Neuronal stem cell (in vitro differentiated cells): ENCODE results near the gene EIF4G3.
"Not testable (repeated sequence)": the region's sequence is repeated elsewhere in the genome, so short reads cannot be mapped to it uniquely, and the experiment has no call there.

Experiments
- DNase-seq: peaks from one replicate; pipeline ENCODE4 v3.0.0-alpha.2; 2013; ENCODE audit warnings: low spot score
- H2AFZ ChIP-seq: one replicate; pipeline ENCODE4 v1.6.1; 2013; ENCODE audit warnings: mild to moderate bottlenecking, low read length, inconsistent platforms
- H2AK5ac ChIP-seq: 2 replicates; pipeline ENCODE4 v1.6.1; 2013; ENCODE audit warnings: low read depth, mild to moderate bottlenecking, inconsistent platforms, low read length, moderate library complexity, mixed read lengths
- H2BK120ac ChIP-seq: 2 replicates; pipeline ENCODE4 v1.6.1; 2013; ENCODE audit warnings: low read depth, mild to moderate bottlenecking, inconsistent platforms, low read length, moderate library complexity, mixed read lengths
- H2BK12ac ChIP-seq: one replicate; pipeline ENCODE4 v1.6.1; 2013; ENCODE audit warnings: low read length, inconsistent platforms
- H2BK15ac ChIP-seq: 2 replicates; pipeline ENCODE4 v1.6.1; 2013; ENCODE audit warnings: mild to moderate bottlenecking, low read length, inconsistent platforms, mixed read lengths
- H2BK5ac ChIP-seq: one replicate; pipeline ENCODE4 v1.6.1; 2013; ENCODE audit warnings: inconsistent platforms, mild to moderate bottlenecking, low read length, moderate library complexity
- H3K14ac ChIP-seq: one replicate; pipeline ENCODE4 v1.6.1; 2013; ENCODE audit warnings: low read length, inconsistent platforms
- H3K18ac ChIP-seq: 2 replicates; pipeline ENCODE4 v1.6.1; 2013; ENCODE audit warnings: low read length, inconsistent platforms
- H3K23ac ChIP-seq: 2 replicates; pipeline ENCODE4 v1.6.1; 2013; ENCODE audit warnings: low read depth, mild to moderate bottlenecking, mixed read lengths, low read length, inconsistent platforms; ENCODE audit not compliant: poor library complexity
- H3K27ac ChIP-seq: replicated peaks from 3 replicates; pipeline ENCODE4 v1.5.1; 2013; ENCODE audit warnings: low read length, inconsistent platforms
- H3K27me3 ChIP-seq, 3 experiments: 2 replicates each; pipeline ENCODE4 v1.6.1; 2013; ENCODE audit warnings: low read length in 3 of 3, mild to moderate bottlenecking in 2 of 3, inconsistent platforms in 1 of 3, low read depth in 1 of 3, mixed read lengths in 1 of 3, moderate library complexity in 1 of 3; ENCODE audit not compliant: control insufficient read depth in 3 of 3, insufficient read depth in 3 of 3
- H3K36me3 ChIP-seq, 2 donors: replicated peaks in 1 of 2; 2 replicates each; pipeline ENCODE4 v1.6.1; 2013; ENCODE audit warnings: low read length in 2 of 2; ENCODE audit not compliant: control insufficient read depth in 2 of 2, insufficient read depth in 2 of 2
- H3K4ac ChIP-seq: 2 replicates; pipeline ENCODE4 v1.6.1; 2013; ENCODE audit warnings: inconsistent platforms, mild to moderate bottlenecking, low read length, moderate library complexity
- H3K4me1 ChIP-seq, 2 donors: 1 replicate in 1 of 2; 2 replicates in 1 of 2; pipeline ENCODE4 v1.6.1; 2013; ENCODE audit warnings: low read length in 2 of 2, low read depth in 1 of 2; ENCODE audit not compliant: control insufficient read depth in 2 of 2, insufficient read depth in 1 of 2
- H3K4me2 ChIP-seq: one replicate; pipeline ENCODE4 v1.6.1; 2013; ENCODE audit warnings: mild to moderate bottlenecking, low read length, inconsistent platforms; ENCODE audit not compliant: insufficient read depth, poor library complexity, severe bottlenecking
- H3K4me3 ChIP-seq, 2 donors: 2 replicates each; pipeline ENCODE4 v1.5.1; 2013; ENCODE audit warnings: low read length in 2 of 2, mild to moderate bottlenecking in 2 of 2, inconsistent platforms in 1 of 2, moderate library complexity in 1 of 2
- H3K79me1 ChIP-seq: one replicate; pipeline ENCODE4 v1.6.1; 2013; ENCODE audit warnings: low read depth, mild to moderate bottlenecking, inconsistent platforms, low read length, moderate library complexity
- H3K9ac ChIP-seq: one replicate; pipeline ENCODE4 v1.6.1; 2013; ENCODE audit warnings: mild to moderate bottlenecking, low read depth, low read length, inconsistent platforms; ENCODE audit not compliant: poor library complexity
- H3K9me3 ChIP-seq, 2 donors: replicated peaks in 1 of 2; 2 replicates each; pipeline versions ENCODE3 to v1.6.1; 2013; ENCODE audit warnings: low read length in 2 of 2, mild to moderate bottlenecking in 2 of 2, inconsistent platforms in 1 of 2, low read depth in 1 of 2, mixed read lengths in 1 of 2, moderate library complexity in 1 of 2; ENCODE audit not compliant: control insufficient read depth in 2 of 2, insufficient read depth in 1 of 2
- H4K8ac ChIP-seq: one replicate; pipeline ENCODE4 v1.6.1; 2013; ENCODE audit warnings: low read depth, mild to moderate bottlenecking, inconsistent platforms, low read length, moderate library complexity
- H4K91ac ChIP-seq: one replicate; pipeline ENCODE4 v1.6.1; 2013; ENCODE audit warnings: low read length, low read depth, mild to moderate bottlenecking, inconsistent platforms; ENCODE audit not compliant: poor library complexity
- WGBS, 2 donors: extraction: QIAGEN DNeasy Blood & Tissue Kit; methylation state at CpG; one replicate each; pipeline ENCODE4 v1.1.7; 2013; ENCODE audit warnings: missing lambda C conversion rate in 2 of 2, mixed read lengths in 1 of 2; ENCODE audit not compliant: insufficient read length in 2 of 2, insufficient replicate concordance in 1 of 2; ENCODE audit errors: extremely low coverage in 2 of 2; 5-methylcytosine and 5-hydroxymethylcytosine counted together

Gene EIF4G3

DNA sequence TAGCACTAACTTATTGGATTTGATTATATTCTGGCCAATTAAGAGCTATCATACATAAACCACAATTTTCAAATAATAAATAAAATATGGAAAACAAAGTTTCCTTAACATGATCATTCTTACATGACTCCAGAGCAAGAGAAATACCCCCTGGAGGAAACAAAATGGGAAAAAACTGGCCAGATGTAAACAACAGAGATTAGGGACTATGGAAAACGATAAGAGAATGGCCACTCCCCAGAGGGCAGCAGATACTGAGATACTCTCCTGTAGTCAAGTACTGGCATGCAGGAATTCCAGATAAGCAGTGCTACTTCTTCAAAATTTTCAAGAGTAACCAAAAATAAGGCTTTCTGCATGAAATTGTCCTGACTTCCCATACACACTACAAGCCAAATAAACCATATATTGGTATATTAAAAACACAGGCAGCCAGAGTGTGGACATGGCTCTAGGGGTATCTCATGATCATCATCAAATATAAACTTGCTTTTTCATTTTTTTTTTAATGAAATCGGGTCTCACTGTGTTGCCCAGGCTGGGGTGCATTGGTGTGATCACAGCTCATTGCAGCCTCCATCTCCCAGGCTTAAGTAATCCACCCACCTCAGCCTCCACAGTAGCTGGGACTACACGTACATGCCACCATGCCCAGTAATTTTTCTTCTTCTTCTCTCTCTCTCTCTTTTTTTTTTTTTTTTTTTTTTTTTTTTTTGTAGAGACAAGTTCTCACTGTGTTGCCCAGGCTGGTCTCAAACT is 118.5 kb downstream of the EIF4G3 start:
- Histone ChIP-seq H3K14ac (no peak overlapping the region), H3K9ac (no peak overlapping the region), H2BK120ac (no peak overlapping the region), H3K79me1 (no peaks in the 10 kb centered on the region), H3K4ac (no peak overlapping the region), H3K4me2 (no peak overlapping the region), H2BK15ac (no peak overlapping the region), H3K27ac (no peak overlapping the region), H3K23ac (no peak overlapping the region), H3K27me3 (no peaks in the 10 kb centered on the region), H3K9me3 (no peaks in the 10 kb centered on the region), H2BK12ac (no peak overlapping the region), H4K8ac (no peak overlapping the region), H2AFZ (no peak overlapping the region), H3K4me1 (no peaks in the 10 kb centered on the region), H3K4me3 (no peak overlapping the region), H3K18ac (no peak overlapping the region), H4K91ac (no peak overlapping the region), H2AK5ac (no peak overlapping the region), H3K36me3 (peaks cover 0 to 4% of the 10 kb centered on the region in 2 donors), H2BK5ac (no peak overlapping the region)
- WGBS, 2 donors, result no CpG with 5 or more reads among the region's 3 CpGs
- DNase-seq, result no peak

DNA sequence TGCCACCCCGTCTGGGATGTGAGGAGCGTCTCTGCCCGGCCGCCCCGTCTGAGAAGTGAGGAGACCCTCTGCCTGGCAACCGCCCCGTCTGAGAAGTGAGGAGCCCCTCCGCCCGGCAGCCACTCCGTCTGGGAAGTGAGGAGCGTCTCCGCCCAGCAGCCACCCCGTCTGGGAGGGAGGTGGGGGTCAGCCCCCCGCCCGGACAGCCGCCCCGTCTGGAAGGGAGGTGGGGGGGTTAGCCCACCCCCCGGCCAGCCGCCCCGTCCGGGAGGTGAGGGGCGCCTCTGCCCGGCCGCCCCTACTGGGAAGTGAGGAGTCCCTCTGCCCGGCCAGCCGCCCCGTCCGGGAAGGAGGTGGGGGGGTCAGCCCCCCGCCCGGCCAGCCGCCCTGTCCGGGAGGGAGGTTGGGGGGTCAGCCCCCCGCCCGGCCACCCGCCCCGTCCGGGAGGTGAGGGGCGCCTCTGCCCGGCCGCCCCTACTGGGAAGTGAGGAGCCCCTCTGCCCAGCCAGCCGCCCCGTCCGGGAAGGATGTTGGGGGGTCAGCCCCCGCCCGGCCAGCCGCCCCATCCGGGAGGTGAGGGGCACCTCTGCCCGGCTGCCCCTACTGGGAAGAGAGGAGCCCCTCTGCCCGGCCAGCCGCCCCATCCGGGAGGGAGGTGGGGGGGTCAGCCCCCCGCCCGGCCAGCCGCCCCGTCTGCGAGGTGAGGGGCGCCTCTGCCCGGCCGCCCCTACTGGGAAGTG is 123.3 kb downstream of the EIF4G3 start:
- H3K4me1 ChIP-seq, H2BK5ac ChIP-seq, H2AK5ac ChIP-seq, H3K4ac ChIP-seq, H2BK12ac ChIP-seq, H3K79me1 ChIP-seq, H4K91ac ChIP-seq, H3K23ac ChIP-seq, H2BK120ac ChIP-seq, H3K4me2 ChIP-seq, H2AFZ ChIP-seq, H4K8ac ChIP-seq, H3K4me3 ChIP-seq, H2BK15ac ChIP-seq, H3K9ac ChIP-seq, H3K18ac ChIP-seq, H3K27ac ChIP-seq, H3K27me3 ChIP-seq, H3K14ac ChIP-seq, DNase-seq: not testable (repeated sequence)
- peaks cover 5 to 17% of the 10 kb centered on the region in 2 donors for H3K9me3 ChIP-seq
- H3K36me3 ChIP-seq, result peaks cover 0 to 25% of the 10 kb centered on the region in 2 donors
- no CpG with 5 or more reads among the region's 59 CpGs for WGBS, 2 donors

DNA sequence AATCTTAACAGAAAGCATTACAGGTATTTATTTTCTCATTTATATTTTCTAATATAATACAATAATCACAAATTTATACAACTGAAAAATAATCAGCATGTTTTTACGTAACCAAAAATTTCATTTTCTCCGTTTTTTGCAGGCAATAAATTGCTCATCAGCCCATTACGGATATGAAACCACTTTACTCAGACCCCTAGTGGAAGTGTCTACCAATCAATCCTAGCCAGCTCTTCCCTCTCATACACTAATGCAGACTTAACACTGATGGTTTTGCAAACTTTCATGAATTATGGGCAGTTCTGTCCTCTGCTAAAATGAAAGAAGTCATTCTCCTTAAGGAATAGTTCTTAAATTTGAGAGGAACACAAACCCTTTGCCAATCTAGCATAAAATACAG is 124.7 kb downstream of the EIF4G3 start:
- Histone ChIP-seq H2AK5ac (no peak overlapping the region), H3K36me3 (peaks cover 3 to 32% of the 10 kb centered on the region in 2 donors), H2BK120ac (no peak overlapping the region), H2BK12ac (no peak overlapping the region), H3K9me3 (peaks cover 5 to 17% of the 10 kb centered on the region in 2 donors), H4K8ac (no peak overlapping the region), H2BK5ac (no peak overlapping the region), H3K18ac (no peak overlapping the region), H3K4me1 (peaks cover 0 to 3% of the 10 kb centered on the region in 2 donors), H3K14ac (no peak overlapping the region), H3K4ac (no peak overlapping the region), H3K27ac (no peak overlapping the region), H3K23ac (no peak overlapping the region), H3K79me1 (peaks cover 6% of the 10 kb centered on the region), H3K27me3 (no peaks in the 10 kb centered on the region), H2AFZ (no peak overlapping the region), H2BK15ac (no peak overlapping the region), H3K4me2 (no peak overlapping the region), H4K91ac (no peak overlapping the region), H3K4me3 (no peak overlapping the region), H3K9ac (no peak overlapping the region)
- DNase-seq, result no peak
- WGBS, 2 donors, result no CpG with 5 or more reads among the region's 3 CpGs

DNA sequence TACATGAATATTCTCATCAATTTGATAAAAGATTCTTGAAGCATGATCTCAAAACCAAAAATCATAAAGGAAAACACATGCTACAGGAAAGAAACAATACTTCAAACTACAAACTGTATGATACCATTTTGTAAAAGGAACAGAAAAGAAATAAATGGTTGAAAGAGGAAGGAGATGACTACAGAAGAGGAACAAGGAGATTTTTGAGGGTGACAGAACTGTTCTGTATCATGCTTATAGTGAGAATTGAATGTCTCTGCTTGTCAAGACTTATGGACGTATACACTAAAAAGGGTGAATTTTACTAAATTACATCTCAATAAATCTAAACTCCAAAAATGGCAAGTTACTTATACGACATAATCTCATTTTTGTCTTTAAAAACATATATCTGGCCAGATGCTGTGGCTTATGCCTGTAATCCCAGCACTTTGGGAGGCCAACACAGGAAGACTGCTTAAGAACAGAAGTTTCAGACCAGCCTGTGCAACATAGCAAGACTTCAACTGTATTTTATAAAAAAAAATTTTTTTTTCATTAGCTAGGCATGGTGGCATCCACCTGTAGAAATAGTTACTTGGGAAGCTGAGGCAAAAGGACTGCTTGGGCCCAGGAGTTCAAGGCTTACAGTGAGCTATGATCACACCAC is 125.4 kb downstream of the EIF4G3 start:
- DNase-seq, result no peak
- Histone ChIP-seq H3K14ac (no peak overlapping the region), H3K36me3 (peaks cover 3 to 35% of the 10 kb centered on the region in 2 donors), H3K18ac (no peak overlapping the region), H4K8ac (no peak overlapping the region), H3K27me3 (no peaks in the 10 kb centered on the region), H3K9ac (no peak overlapping the region), H3K27ac (no peak overlapping the region), H2BK12ac (no peak overlapping the region), H3K4me2 (no peak overlapping the region), H3K9me3 (peaks cover 5 to 17% of the 10 kb centered on the region in 2 donors), H4K91ac (no peak overlapping the region), H3K4me3 (no peak overlapping the region), H2BK5ac (no peak overlapping the region), H3K23ac (no peak overlapping the region), H2BK120ac (no peak overlapping the region), H3K79me1 (peaks cover 6% of the 10 kb centered on the region), H2BK15ac (no peak overlapping the region), H2AFZ (no peak overlapping the region), H3K4me1 (peaks cover 0 to 3% of the 10 kb centered on the region in 2 donors), H3K4ac (no peak overlapping the region), H2AK5ac (no peak overlapping the region)
- WGBS, 2 donors, result 100% methylated on average over 1 of the region's 2 CpGs; no CpG with 5 or more reads in 1 of the 2 donors
